ENCODE data around the gene STAG1.
"Not testable (repeated sequence)": the region's sequence is repeated elsewhere in the genome, so short reads cannot be mapped to it uniquely, and the experiment has no call there.

Gene STAG1

GRCh38 chr3:136703429-136703828, 48.7 kb downstream of the STAG1 start:
- DNase-seq (ENCODE audit: low spot score) = no peak

- no peak for DNase-seq (ENCODE audit: low spot score)
These were observed 52.8 kb downstream of the STAG1 start for GRCh38 chr3:136699271-136699828.

- DNase-seq (ENCODE audit: low spot score) = no peak
These were observed 53.8 kb downstream of the STAG1 start for GRCh38 chr3:136698361-136698760.

- no peak for DNase-seq (ENCODE audit: low spot score)
These were observed 55.4 kb downstream of the STAG1 start for GRCh38 chr3:136696797-136697196.

GRCh38 chr3:136694321-136694720, 57.9 kb downstream of the STAG1 start:
- DNase-seq (ENCODE audit: low spot score) = no peak

- DNase-seq (ENCODE audit: low spot score) = no peak
These were observed 61.6 kb downstream of the STAG1 start for GRCh38 chr3:136690599-136690998.

- DNase-seq (ENCODE audit: low spot score) = no peak
These were observed 66.3 kb downstream of the STAG1 start for GRCh38 chr3:136685882-136686281.

GRCh38 chr3:136682740-136683312, 69.4 kb downstream of the STAG1 start:
- DNase-seq (ENCODE audit: low spot score) = no peak

- no peak for DNase-seq (ENCODE audit: low spot score)
These were observed 73.2 kb downstream of the STAG1 start for GRCh38 chr3:136678981-136679380.

- no peak for DNase-seq (ENCODE audit: low spot score)
These were observed 76.2 kb downstream of the STAG1 start for GRCh38 chr3:136676009-136676408.

- DNase-seq (ENCODE audit: low spot score) = no peak
These were observed 76.9 kb downstream of the STAG1 start for GRCh38 chr3:136675150-136675858.

GRCh38 chr3:136672457-136672856, 79.7 kb downstream of the STAG1 start:
- DNase-seq (ENCODE audit: low spot score) = no peak

- peak; percentile 68 for DNase-seq (ENCODE audit: low spot score)
These were observed 80.3 kb downstream of the STAG1 start for GRCh38 chr3:136671921-136672320.

- DNase-seq (ENCODE audit: low spot score) = no peak
These were observed 82.0 kb downstream of the STAG1 start for GRCh38 chr3:136670166-136670565.

GRCh38 chr3:136667081-136667480, 85.1 kb downstream of the STAG1 start:
- no peak for DNase-seq (ENCODE audit: low spot score)

GRCh38 chr3:136666301-136666700, 85.9 kb downstream of the STAG1 start:
- DNase-seq (ENCODE audit: low spot score) = not testable (repeated sequence)

GRCh38 chr3:136664771-136665170, 87.4 kb downstream of the STAG1 start:
- no peak for DNase-seq (ENCODE audit: low spot score)

GRCh38 chr3:136661282-136661681, 90.9 kb downstream of the STAG1 start:
- DNase-seq (ENCODE audit: low spot score) = no peak

GRCh38 chr3:136658946-136659682, 93.1 kb downstream of the STAG1 start:
- DNase-seq (ENCODE audit: low spot score) = peak; percentile 84

- no peak for DNase-seq (ENCODE audit: low spot score)
These were observed 94.7 kb downstream of the STAG1 start for GRCh38 chr3:136657526-136657925.

- DNase-seq (ENCODE audit: low spot score) = no peak
These were observed 98.5 kb downstream of the STAG1 start for GRCh38 chr3:136653628-136654027.

- DNase-seq (ENCODE audit: low spot score) = no peak
These were observed 100.6 kb downstream of the STAG1 start for GRCh38 chr3:136651581-136651980.

- DNase-seq (ENCODE audit: low spot score) = no peak
These were observed 101.7 kb downstream of the STAG1 start for GRCh38 chr3:136650461-136650860.
